Lung (tissue), 12 donors: ENCODE data around the gene ACTN3. TPM values are rescaled to one million over a fixed set of nuclear protein-coding genes. Genes with fewer than 3 reads are reported as not detected.

ENCODE experiments used
- ATAC-seq: fragments of 200-7000 bp; cut with Tn5 transposase; one replicate; pipeline ENCODE4 v1.9.1; 2020; ENCODE audit warnings: moderate number of reproducible peaks; ENCODE audit not compliant: insufficient read depth, low FRiP score
- DNase-seq, 3 donors: peaks; one replicate each; pipeline ENCODE4 v3.0.0-alpha.2; 2013 to 2017
- H3K27ac ChIP-seq, 2 donors: one replicate each; pipeline ENCODE4 v1.5.1; 2013; ENCODE audit warnings: mild to moderate bottlenecking in 2 of 2, moderate library complexity in 2 of 2, control low read depth in 1 of 2, inconsistent platforms in 1 of 2, low read depth in 1 of 2, low read length in 1 of 2
- H3K27me3 ChIP-seq, 3 donors: one replicate each; pipeline ENCODE4 v1.5.1; 2013; ENCODE audit warnings: low read length in 2 of 3; ENCODE audit not compliant: control insufficient read depth in 3 of 3, insufficient read depth in 3 of 3
- H3K36me3 ChIP-seq, 4 donors: one replicate each; pipeline ENCODE4 v1.5.1; 2013; ENCODE audit warnings: low read length in 4 of 4, mild to moderate bottlenecking in 1 of 4, moderate library complexity in 1 of 4; ENCODE audit not compliant: control insufficient read depth in 4 of 4, insufficient read depth in 4 of 4
- H3K4me1 ChIP-seq, 5 donors: one replicate each; pipeline ENCODE4 v1.5.1; 2013; ENCODE audit warnings: low read length in 5 of 5, mild to moderate bottlenecking in 2 of 5, moderate library complexity in 1 of 5; ENCODE audit not compliant: control insufficient read depth in 5 of 5, insufficient read depth in 5 of 5
- H3K4me3 ChIP-seq: one replicate; pipeline ENCODE4 v1.5.1; 2013; ENCODE audit warnings: mild to moderate bottlenecking, control low read depth, moderate library complexity
- H3K9ac ChIP-seq, 2 donors: one replicate each; pipeline ENCODE4 v1.5.1; 2013; ENCODE audit warnings: low read length in 2 of 2, control low read depth in 1 of 2; ENCODE audit not compliant: insufficient read depth in 1 of 2
- H3K9me3 ChIP-seq, 4 donors: one replicate each; pipeline ENCODE4 v1.5.1; 2013; ENCODE audit warnings: low read length in 3 of 4, mild to moderate bottlenecking in 1 of 4, moderate library complexity in 1 of 4; ENCODE audit not compliant: control insufficient read depth in 4 of 4, insufficient read depth in 3 of 4
- CTCF ChIP-seq: IDR thresholded peaks from 2 replicates; pipeline ENCODE4 v1.5.1; 2012; ENCODE audit warnings: mild to moderate bottlenecking; ENCODE audit errors: control extremely low read depth, extremely low read depth
- WGBS, 2 donors: extraction: QIAGEN DNeasy Blood & Tissue Kit; methylation state at CpG; one replicate each; pipeline ENCODE4 v1.1.7; 2013; 5-methylcytosine and 5-hydroxymethylcytosine counted together
- polyA plus RNA-seq, 2 donors: library from polyadenylated mRNA; stranded (reverse); fragments of 200-250 nt; gene quantifications; one replicate each; pipeline ENCODE4 v1.2.1, GENCODE V29; 2013
- total RNA-seq, 2 donors: library from RNA; depleted of rRNA in 1 of 2; stranded (reverse); fragments of >200 nt in 1 of 2; gene quantifications; one replicate each; pipeline ENCODE4 v1.2.1, GENCODE V29; 2014 to 2021
- donor health status: control.
- donor health status: control.
- donor health status: Bipolar disorder and iron deficiency.
- donor health status: healthy.
- donor health status: DM: yes; HTN: yes; CAD: no.

ACTN3 gene
- total and polyA plus RNA-seq, 4 donors, result 0.04 to 0.15 (median 0.07) TPM; not detected in 1

- H3K4me1 ChIP-seq, result peaks cover 0 to 4% (median 0%) of the 10 kb centered on the region in 5 donors
- no peak for DNase-seq
- 91 to 96% methylated on average over 9 of the region's 9 CpGs for WGBS, 2 donors
- no peak overlapping the region for H3K9ac ChIP-seq
- ATAC-seq, result no peak
- no peak overlapping the region for H3K4me3 ChIP-seq
- H3K27ac ChIP-seq, result no peak overlapping the region
- TF ChIP-seq CTCF, result no peak
- no peaks in the 10 kb centered on the region for H3K9me3 ChIP-seq
- peaks cover 0 to under 1% (median 0%) of the 10 kb centered on the region in 4 donors for H3K36me3 ChIP-seq
- H3K27me3 ChIP-seq, result peaks cover 0 to 15% (median 12%) of the 10 kb centered on the region in 3 donors
Observed at GRCh38 chr11:66561975-66562248, 15.2 kb downstream of the ACTN3 start.

GRCh38 chr11:66562275-66562674 is 15.6 kb downstream of the ACTN3 start:
- Histone ChIP-seq H3K9me3 (no peaks in the 10 kb centered on the region), H3K27me3 (peaks cover 0 to 15% (median 12%) of the 10 kb centered on the region in 3 donors), H3K36me3 (peaks cover 0 to 2% (median 0%) of the 10 kb centered on the region in 4 donors), H3K9ac (no peak overlapping the region), H3K4me3 (no peak overlapping the region), H3K4me1 (peaks cover 0 to 4% (median 0%) of the 10 kb centered on the region in 5 donors), H3K27ac (no peak overlapping the region)
- WGBS, 2 donors, result 74 to 85% methylated on average over 2 of the region's 2 CpGs
- no peak for TF ChIP-seq CTCF
- DNase-seq (no peak), ATAC-seq (no peak)

- no peaks in the 10 kb centered on the region for H3K9me3 ChIP-seq
- H3K27me3 ChIP-seq, result peaks cover 0 to 9% (median 8%) of the 10 kb centered on the region in 3 donors
- H3K4me3 ChIP-seq, result no peak overlapping the region
- H3K36me3 ChIP-seq, result peaks cover 0 to 2% (median 0%) of the 10 kb centered on the region in 4 donors
- TF ChIP-seq CTCF, result no peak
- WGBS, 2 donors, result 92 to 94% methylated on average over 20 of the region's 20 CpGs
- no peak overlapping the region for H3K9ac ChIP-seq
- ATAC-seq (no peak), DNase-seq (no peak)
- H3K27ac ChIP-seq, result no peak overlapping the region
- H3K4me1 ChIP-seq, result peaks cover 0 to 8% (median 0%) of the 10 kb centered on the region in 5 donors
Observed at GRCh38 chr11:66562907-66563583, 16.3 kb downstream of the ACTN3 start.
